HepG2 (cell line): ENCODE measurements around the gene ABCG4. TPM values are rescaled to one million over a fixed set of nuclear protein-coding genes. Genes with fewer than 3 reads are reported as not detected.

ENCODE experiments used
- CEBPB ChIP-seq: IDR thresholded peaks from 2 replicates; pipeline ENCODE4 v1.6.1; 2011; ENCODE audit warnings: low read depth, low read length, improper control_type of control experiment, borderline replicate concordance
- ELF4 ChIP-seq: sonication (generic); formaldehyde crosslinking; IDR thresholded peaks from 2 replicates; pipeline ENCODE4 v1.5.0; 2020; ENCODE audit warnings: missing genetic modification reagents, mild to moderate bottlenecking, moderate library complexity, borderline replicate concordance
- FOXO1 ChIP-seq: sonication (generic); formaldehyde crosslinking; IDR thresholded peaks from 2 replicates; pipeline ENCODE4 v1.4.0; 2020; ENCODE audit warnings: missing genetic modification reagents
- NFE2 ChIP-seq: sonication (generic); formaldehyde crosslinking; IDR thresholded peaks from 2 replicates; pipeline ENCODE4 v1.4.0; 2020; ENCODE audit warnings: missing genetic modification reagents
- RAD21 ChIP-seq: fragments of 450-650 bp; formaldehyde crosslinking; IDR thresholded peaks from 2 replicates; pipeline ENCODE4 v1.5.0; 2020; ENCODE audit warnings: mild to moderate bottlenecking
- RFX3 ChIP-seq: IDR thresholded peaks from 2 replicates; pipeline ENCODE4 v1.6.1; 2016; ENCODE audit warnings: missing biosample characterization, missing genetic modification reagents
- SAFB2 ChIP-seq: sonication (generic); formaldehyde crosslinking; IDR thresholded peaks from 2 replicates; pipeline ENCODE4 v1.5.1; 2020; ENCODE audit warnings: missing genetic modification reagents, low read depth, mild to moderate bottlenecking, borderline replicate concordance
- SALL2 ChIP-seq: sonication (generic); formaldehyde crosslinking; IDR thresholded peaks from 2 replicates; pipeline ENCODE4 v1.8.1; 2023; ENCODE audit warnings: mild to moderate bottlenecking, missing genetic modification reagents, inconsistent platforms
- SETDB1 ChIP-seq: sonication (generic); formaldehyde crosslinking; IDR thresholded peaks from 2 replicates; pipeline ENCODE4 v1.5.1; 2020; ENCODE audit warnings: missing genetic modification reagents, mild to moderate bottlenecking, borderline replicate concordance
- TEAD2 ChIP-seq: sonication (generic); formaldehyde crosslinking; IDR thresholded peaks from 2 replicates; pipeline ENCODE4 v1.9.0; 2021; ENCODE audit warnings: missing genetic modification reagents
- THAP11 ChIP-seq: IDR thresholded peaks from 2 replicates; pipeline ENCODE4 v1.6.1; 2016; ENCODE audit warnings: missing biosample characterization, missing genetic modification reagents
- ZNF446 ChIP-seq: sonication (generic); formaldehyde crosslinking; IDR thresholded peaks from 2 replicates; pipeline ENCODE4 v1.5.0; 2020; ENCODE audit warnings: mild to moderate bottlenecking, missing genetic modification reagents
- ZNF510 ChIP-seq: sonication (generic); formaldehyde crosslinking; IDR thresholded peaks from 2 replicates; pipeline ENCODE4 v1.4.0; 2020; ENCODE audit warnings: low read depth, mild to moderate bottlenecking, missing genetic modification reagents
- ZNF547 ChIP-seq: sonication (generic); formaldehyde crosslinking; IDR thresholded peaks from 2 replicates; pipeline ENCODE4 v1.5.1; 2020; ENCODE audit warnings: mild to moderate bottlenecking, missing genetic modification reagents
- ZNF609 ChIP-seq: sonication (generic); formaldehyde crosslinking; IDR thresholded peaks from 2 replicates; pipeline ENCODE4 v1.4.0; 2020; ENCODE audit warnings: mild to moderate bottlenecking, missing genetic modification reagents, borderline replicate concordance
- ZNF724P ChIP-seq: sonication (generic); formaldehyde crosslinking; IDR thresholded peaks from 2 replicates; pipeline ENCODE4 v1.8.0; 2022; ENCODE audit warnings: missing genetic modification reagents, borderline replicate concordance
- ZNF749 ChIP-seq: sonication (generic); formaldehyde crosslinking; IDR thresholded peaks from 2 replicates; pipeline ENCODE4 v1.8.0; 2022; ENCODE audit warnings: mild to moderate bottlenecking, missing genetic modification reagents, moderate library complexity, borderline replicate concordance
- ZNF770 ChIP-seq: sonication (generic); formaldehyde crosslinking; IDR thresholded peaks from 2 replicates; pipeline ENCODE4 v1.5.0; 2020; ENCODE audit warnings: mild to moderate bottlenecking, missing genetic modification reagents
- ZSCAN22 ChIP-seq: sonication (generic); formaldehyde crosslinking; IDR thresholded peaks from 2 replicates; pipeline ENCODE4 v1.4.0; 2020; ENCODE audit warnings: mild to moderate bottlenecking, missing genetic modification reagents
- polyA plus RNA-seq, 8 experiments: library from polyadenylated mRNA; depleted of rRNA in 3 of 8; stranded (reverse) in 7 of 8; unstranded in 1 of 8; fragments of >200 nt; fragmentation: Illumina TruSeq in 4 of 8; extraction: Trizol in 4 of 8; gene quantifications; 2 replicates each; pipeline versions ENCODE4 v1.2.1 to v1.2.3, GENCODE V29; 2011 to 2016; ENCODE audit warnings: low read depth in 4 of 8, missing spikeins in 1 of 8, mixed read lengths in 1 of 8; ENCODE audit not compliant: insufficient read depth in 1 of 8
- total RNA-seq, 5 experiments: library from RNA; depleted of rRNA; stranded (reverse); fragments of >200 nt; fragmentation: Illumina TruSeq; extraction: Trizol; gene quantifications; 2 replicates each; pipeline ENCODE4 v1.2.3, GENCODE V29; 2016; ENCODE audit warnings: low read depth in 1 of 5
- TF ChIP-seq, protein P1 (sequence below): sonication (generic); formaldehyde crosslinking; IDR thresholded peaks from 2 replicates; pipeline ENCODE4 v1.5.1; 2020; ENCODE audit warnings: mild to moderate bottlenecking, missing genetic modification reagents

Gene ABCG4
- total and polyA plus RNA-seq, 2 of the 13 experiments (the other 11 are each of a cell fraction or from before 2014, with no cell fraction given), result not detected

GRCh38 chr11:119168471-119169281 lies 19.8 kb downstream of the ABCG4 start, which contains the start of gene NLRX1 (continued):
- TF ChIP-seq ELF4 (no peak), RAD21 (CRISPR knock-in tag) (peak; percentile 59), CEBPB (no peak), NFE2 (CRISPR knock-in tag) (no peak), ZNF770 (CRISPR knock-in tag) (no peak; the same call in 1 of the 2 replicates), SETDB1 (CRISPR knock-in tag) (no peak), ZNF749 (no peak), FOXO1 (CRISPR knock-in tag) (no peak), RFX3 (CRISPR knock-in tag) (no peak), ZNF446 (CRISPR knock-in tag) (peak; percentile 79; the same call in 1 of the 2 replicates), ZNF547 (CRISPR knock-in tag) (no peak), ZNF724P (CRISPR knock-in tag) (peak; percentile 77; the same call in 1 of the 2 replicates), THAP11 (peak; percentile 66), ZNF510 (CRISPR knock-in tag) (no peak), ZNF609 (no peak; the same call in 1 of the 2 replicates), TEAD2 (CRISPR knock-in tag) (no peak), SAFB2 (CRISPR knock-in tag) (0 out of 2 replicates have a peak, but pooled peaks have one; percentile 53), SALL2 (peak; percentile 76; the same call in 1 of the 2 replicates), ZSCAN22 (CRISPR knock-in tag) (no peak)
- TF ChIP-seq, protein P1, sequence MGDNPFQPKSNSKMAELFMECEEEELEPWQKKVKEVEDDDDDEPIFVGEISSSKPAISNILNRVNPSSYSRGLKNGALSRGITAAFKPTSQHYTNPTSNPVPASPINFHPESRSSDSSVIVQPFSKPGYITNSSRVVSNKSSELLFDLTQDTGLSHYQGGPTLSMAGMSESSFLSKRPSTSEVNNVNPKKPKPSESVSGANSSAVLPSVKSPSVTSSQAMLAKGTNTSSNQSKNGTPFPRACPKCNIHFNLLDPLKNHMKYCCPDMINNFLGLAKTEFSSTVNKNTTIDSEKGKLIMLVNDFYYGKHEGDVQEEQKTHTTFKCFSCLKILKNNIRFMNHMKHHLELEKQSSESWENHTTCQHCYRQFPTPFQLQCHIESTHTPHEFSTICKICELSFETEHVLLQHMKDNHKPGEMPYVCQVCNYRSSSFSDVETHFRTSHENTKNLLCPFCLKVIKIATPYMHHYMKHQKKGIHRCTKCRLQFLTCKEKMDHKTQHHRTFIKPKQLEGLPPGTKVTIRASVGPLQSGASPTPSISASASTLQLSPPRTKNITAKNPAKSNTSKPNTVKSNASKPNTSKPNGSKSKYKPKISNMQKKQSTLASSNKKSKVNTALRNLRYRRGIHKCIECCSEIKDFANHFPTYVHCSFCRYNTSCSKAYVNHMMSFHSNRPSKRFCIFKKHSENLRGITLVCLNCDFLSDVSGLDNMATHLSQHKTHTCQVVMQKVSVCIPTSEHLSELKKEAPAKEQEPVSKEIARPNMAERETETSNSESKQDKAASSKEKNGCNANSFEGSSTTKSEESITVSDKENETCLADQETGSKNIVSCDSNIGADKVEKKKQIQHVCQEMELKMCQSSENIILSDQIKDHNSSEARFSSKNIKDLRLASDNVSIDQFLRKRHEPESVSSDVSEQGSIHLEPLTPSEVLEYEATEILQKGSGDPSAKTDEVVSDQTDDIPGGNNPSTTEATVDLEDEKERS, result 0 out of 2 replicates have a peak, but pooled peaks have one; percentile 82
